ENCODE data around the gene BHLHE23.

DNA sequence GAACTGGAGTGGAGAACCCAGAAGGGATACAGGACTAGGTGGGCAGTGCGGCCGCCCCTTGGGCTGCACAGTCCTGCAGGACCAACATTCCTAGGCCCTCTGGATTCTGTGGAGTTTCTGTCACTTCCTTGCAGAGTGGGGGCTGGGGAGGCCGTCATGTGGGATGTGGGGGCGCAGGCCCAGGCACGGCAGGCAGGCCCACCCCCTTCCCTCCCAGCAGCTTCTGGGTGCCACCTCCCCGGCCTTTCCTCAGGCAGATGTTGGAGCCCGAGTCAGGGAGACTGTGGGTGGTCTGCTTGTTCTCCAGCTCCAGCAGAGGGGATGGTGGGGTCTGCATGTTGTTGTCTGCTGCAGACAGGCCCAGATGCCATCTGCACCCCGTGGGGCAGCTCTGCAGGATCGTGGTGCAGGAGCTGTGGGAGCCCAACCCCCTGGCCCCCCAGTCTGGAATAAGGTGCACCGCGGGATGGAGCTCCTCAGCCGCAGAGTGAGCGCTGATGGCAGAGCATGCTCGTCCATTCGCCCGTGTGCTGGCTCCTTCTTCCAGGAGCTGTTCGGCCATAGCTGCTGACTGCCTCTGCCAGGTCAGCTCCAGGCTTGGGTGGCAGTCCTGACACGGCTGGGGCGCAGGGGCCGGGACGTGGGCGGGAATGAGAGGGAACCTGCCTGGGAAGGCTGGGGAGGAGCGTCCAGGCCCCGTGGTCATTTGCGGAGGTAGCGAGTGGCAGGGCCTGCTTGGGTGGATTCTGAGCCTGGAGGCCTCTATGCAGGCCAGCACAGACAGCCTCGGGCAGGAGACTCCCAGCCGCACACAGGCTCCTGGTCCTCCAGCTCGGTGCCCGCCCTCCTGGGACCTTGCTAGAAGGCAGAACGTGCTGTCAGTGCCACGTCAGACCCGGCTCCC lies 36.2 kb downstream of the BHLHE23 start:
- TF ChIP-seq GATA2 (IDR thresholded peaks at IDR 0.05; ENCODE audit: low read depth, low read length) (no peak), GATA3 (IDR thresholded peaks at IDR 0.05; ENCODE audit: low read depth, low read length) (no peak)
